Medulla oblongata (tissue), 1 donor: ENCODE results near the gene ALG1.

Source experiments
- DNase-seq: peaks from one replicate; pipeline ENCODE4 v3.0.0-alpha.2; 2015; ENCODE audit errors: extremely low spot score

Gene ALG1

GRCh38 chr16:5045499-5046115 is 26.0 kb upstream of the ALG1 start:
- no peak for DNase-seq

GRCh38 chr16:5046914-5047313 is 24.7 kb upstream of the ALG1 start:
- no peak for DNase-seq

GRCh38 chr16:5054876-5055865 is 16.5 kb upstream of the ALG1 start:
- no peak for DNase-seq

- DNase-seq, result no peak
These were observed 15.3 kb upstream of the ALG1 start for GRCh38 chr16:5056352-5056751.

- DNase-seq, result peak; percentile 22
These were observed 13.2 kb upstream of the ALG1 start for GRCh38 chr16:5058476-5058875.

GRCh38 chr16:5059386-5060072 is 12.1 kb upstream of the ALG1 start:
- no peak for DNase-seq

GRCh38 chr16:5060073-5060641 is 11.5 kb upstream of the ALG1 start:
- no peak for DNase-seq

GRCh38 chr16:5062051-5062450 is 9.6 kb upstream of the ALG1 start:
- DNase-seq, result no peak

- DNase-seq, result no peak
These were observed 8.6 kb upstream of the ALG1 start for GRCh38 chr16:5062790-5063765.

GRCh38 chr16:5064915-5065314 is 6.7 kb upstream of the ALG1 start:
- DNase-seq, result no peak

- DNase-seq, result no peak
These were observed 6.3 kb upstream of the ALG1 start for GRCh38 chr16:5065326-5065725.

GRCh38 chr16:5065813-5066212 is 5.8 kb upstream of the ALG1 start, which contains the start of gene C16orf89:
TSS of gene C16orf89 (minus strand) at chr16:5065956. CDS start at chr16:5065908, 48 bp downstream.
- peak; percentile 82 for DNase-seq

- DNase-seq, result no peak
These were observed 5.1 kb upstream of the ALG1 start for GRCh38 chr16:5066511-5066910.

GRCh38 chr16:5069048-5069447 is 2.6 kb upstream of the ALG1 start:
- DNase-seq, result no peak

- no peak for DNase-seq
These were observed 1.8 kb upstream of the ALG1 start for GRCh38 chr16:5069854-5070253.

- no peak for DNase-seq
These were observed 1.0 kb upstream of the ALG1 start for GRCh38 chr16:5070431-5071186.

GRCh38 chr16:5071341-5071680 is 332 bp upstream of the ALG1 start:
- DNase-seq, result no peak

GRCh38 chr16:5072334-5073278 is 963 bp downstream of the ALG1 start:
- DNase-seq, result no peak

- DNase-seq, result no peak
These were observed 1.6 kb downstream of the ALG1 start for GRCh38 chr16:5073279-5073629.
